Brain microvascular endothelial cell (primary cell): ENCODE measurements around the gene PABPC1L.
"Not testable (repeated sequence)": the region's sequence is repeated elsewhere in the genome, so short reads cannot be mapped to it uniquely, and the experiment has no call there.

Experiments
- DNase-seq: peaks from one replicate; pipeline ENCODE4 v3.0.0-alpha.2; 2020
- H3K27ac ChIP-seq: fragments of 250-450 bp; sonication (Bioruptor Pico); 2 replicates; pipeline ENCODE4 v1.5.1; 2020; ENCODE audit warnings: mild to moderate bottlenecking, moderate library complexity
- H3K27me3 ChIP-seq: fragments of 250-450 bp; sonication (Bioruptor Pico); replicated peaks from 2 replicates; pipeline ENCODE4 v1.5.1; 2020; ENCODE audit warnings: mild to moderate bottlenecking
- H3K36me3 ChIP-seq: fragments of 250-450 bp; sonication (Bioruptor Pico); replicated peaks from 2 replicates; pipeline ENCODE4 v1.5.1; 2020; ENCODE audit warnings: mild to moderate bottlenecking
- H3K4me3 ChIP-seq: 2 replicates; pipeline ENCODE4 v1.5.1; 2011; ENCODE audit warnings: low read depth, mild to moderate bottlenecking, control low read depth, low read length, moderate library complexity
- CTCF ChIP-seq: IDR thresholded peaks from 2 replicates; pipeline ENCODE4 v1.5.1; 2011; ENCODE audit warnings: low read depth, mild to moderate bottlenecking, moderate library complexity, low read length, control low read depth, inconsistent platforms; ENCODE audit errors: missing control alignments
- in situ Hi-C: cut with HindIII; loops from 2 replicates; pipeline ENCODE4 v1.10.0; 2017; ENCODE audit warnings: low sequenced_read_pairs, low pct_ligation_motif_present

PABPC1L gene

GRCh38 chr20:44869471-44869870, 40.4 kb upstream of the PABPC1L start:
- Histone ChIP-seq H3K27ac (no peak overlapping the region), H3K27me3 (peaks cover 8% of the 10 kb centered on the region), H3K4me3 (no peak overlapping the region), H3K36me3 (no peaks in the 10 kb centered on the region)
- TF ChIP-seq CTCF, result no peak
- in situ Hi-C loops, result no loop called here
- DNase-seq, result no peak

- in situ Hi-C loops, H3K27me3 ChIP-seq, DNase-seq, H3K36me3 ChIP-seq, H3K27ac ChIP-seq, H3K4me3 ChIP-seq: not testable (repeated sequence)
These were observed 27.5 kb upstream of the PABPC1L start for GRCh38 chr20:44882360-44882759.

- no peak overlapping the region for H3K4me3 ChIP-seq
- DNase-seq, result no peak
- H3K36me3 ChIP-seq, result peaks cover 5% of the 10 kb centered on the region
- no peak for TF ChIP-seq CTCF
- no peaks in the 10 kb centered on the region for H3K27me3 ChIP-seq
- no peak overlapping the region for H3K27ac ChIP-seq
- in situ Hi-C loops, result no loop called here
These were observed 26.5 kb upstream of the PABPC1L start for GRCh38 chr20:44883214-44883902.

- no peak for TF ChIP-seq CTCF
These were observed 24.9 kb upstream of the PABPC1L start for GRCh38 chr20:44884907-44885391.

GRCh38 chr20:44885392-44886265, 24.2 kb upstream of the PABPC1L start, which contains the start of gene YWHAB:
YWHAB (plus strand) TSS chr20:44885705; CDS start chr20:44901534, 15,829 bp downstream.
- TF ChIP-seq CTCF, result peak; percentile 2
- in situ Hi-C loops, result no loop called here
- DNase-seq, result peak; percentile 94
- Histone ChIP-seq H3K27ac (peak within 1 kb of the TSS; percentile 92), H3K4me3 (peak within 1 kb of the TSS; percentile 90), H3K36me3 (peaks cover 5% of the 10 kb centered on the region), H3K27me3 (no peaks in the 10 kb centered on the region)

More at GRCh38 chr20:44884907-44885391, 24.9 kb upstream of the PABPC1L start:
- in situ Hi-C loops, result no loop called here
- no peaks in the 10 kb centered on the region for H3K27me3 ChIP-seq
- peaks cover 5% of the 10 kb centered on the region for H3K36me3 ChIP-seq
- no peak for DNase-seq
- no peak overlapping the region for H3K27ac ChIP-seq
- H3K4me3 ChIP-seq, result peak overlapping the region; percentile 90

GRCh38 chr20:44886266-44886651, 23.6 kb upstream of the PABPC1L start:
- H3K36me3 ChIP-seq, result peaks cover 5% of the 10 kb centered on the region
- in situ Hi-C loops, result no loop called here
- peak overlapping the region; percentile 92 for H3K27ac ChIP-seq
- TF ChIP-seq CTCF, result no peak
- DNase-seq, result no peak
- peak overlapping the region; percentile 90 for H3K4me3 ChIP-seq
- no peaks in the 10 kb centered on the region for H3K27me3 ChIP-seq
